Left forelimb (tissue), 1 donor: ENCODE data around the gene PFN3.

ENCODE experiments used
- DNase-seq: peaks from one replicate; pipeline ENCODE4 v3.0.0-alpha.2; 2018; ENCODE audit warnings: low spot score

PFN3 gene

GRCh38 chr5:177437623-177438022 lies 37.2 kb upstream of the PFN3 start:
- no peak for DNase-seq

- no peak for DNase-seq
Observed at GRCh38 chr5:177435847-177436536, 35.5 kb upstream of the PFN3 start.

DNA sequence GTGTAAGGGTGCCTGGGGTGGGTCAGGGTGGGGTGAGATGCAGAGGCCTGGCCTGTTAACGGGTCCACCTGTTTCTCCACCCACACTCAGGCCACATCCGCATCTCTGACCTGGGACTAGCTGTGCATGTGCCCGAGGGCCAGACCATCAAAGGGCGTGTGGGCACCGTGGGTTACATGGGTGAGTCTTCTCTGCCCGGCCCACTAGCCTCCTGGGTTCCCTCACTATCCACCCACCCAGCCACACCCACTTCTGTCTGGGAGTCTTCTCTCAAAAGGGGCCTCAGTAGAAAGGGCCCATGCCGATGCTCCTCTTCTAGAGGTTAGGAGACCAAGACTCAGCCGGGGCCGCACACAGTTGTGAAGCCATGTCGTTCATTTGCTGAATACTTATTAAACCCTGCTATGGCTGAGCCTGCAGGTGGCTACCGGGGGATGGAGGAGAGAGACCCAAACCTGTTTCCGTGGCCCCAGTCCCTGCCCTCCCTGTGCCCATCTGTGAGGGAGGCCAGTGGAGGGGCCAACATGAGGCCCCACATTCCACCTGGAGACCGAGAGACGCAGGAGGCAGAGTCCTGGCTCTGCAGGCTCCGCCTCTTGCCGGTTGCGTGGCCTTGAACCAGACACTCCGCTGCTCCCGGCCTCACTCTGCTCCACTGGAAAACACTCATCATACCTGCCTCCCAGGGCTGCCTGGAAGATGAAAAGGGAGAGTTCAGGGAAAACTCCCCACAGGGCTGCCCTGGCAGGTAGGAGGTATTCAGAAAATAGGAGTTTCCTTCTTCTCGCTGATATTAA lies 34.7 kb upstream of the PFN3 start:
- no peak for DNase-seq

GRCh38 chr5:177434437-177434836 lies 34.0 kb upstream of the PFN3 start:
- DNase-seq = no peak

GRCh38 chr5:177433658-177434217 lies 33.3 kb upstream of the PFN3 start:
- DNase-seq = no peak

DNA sequence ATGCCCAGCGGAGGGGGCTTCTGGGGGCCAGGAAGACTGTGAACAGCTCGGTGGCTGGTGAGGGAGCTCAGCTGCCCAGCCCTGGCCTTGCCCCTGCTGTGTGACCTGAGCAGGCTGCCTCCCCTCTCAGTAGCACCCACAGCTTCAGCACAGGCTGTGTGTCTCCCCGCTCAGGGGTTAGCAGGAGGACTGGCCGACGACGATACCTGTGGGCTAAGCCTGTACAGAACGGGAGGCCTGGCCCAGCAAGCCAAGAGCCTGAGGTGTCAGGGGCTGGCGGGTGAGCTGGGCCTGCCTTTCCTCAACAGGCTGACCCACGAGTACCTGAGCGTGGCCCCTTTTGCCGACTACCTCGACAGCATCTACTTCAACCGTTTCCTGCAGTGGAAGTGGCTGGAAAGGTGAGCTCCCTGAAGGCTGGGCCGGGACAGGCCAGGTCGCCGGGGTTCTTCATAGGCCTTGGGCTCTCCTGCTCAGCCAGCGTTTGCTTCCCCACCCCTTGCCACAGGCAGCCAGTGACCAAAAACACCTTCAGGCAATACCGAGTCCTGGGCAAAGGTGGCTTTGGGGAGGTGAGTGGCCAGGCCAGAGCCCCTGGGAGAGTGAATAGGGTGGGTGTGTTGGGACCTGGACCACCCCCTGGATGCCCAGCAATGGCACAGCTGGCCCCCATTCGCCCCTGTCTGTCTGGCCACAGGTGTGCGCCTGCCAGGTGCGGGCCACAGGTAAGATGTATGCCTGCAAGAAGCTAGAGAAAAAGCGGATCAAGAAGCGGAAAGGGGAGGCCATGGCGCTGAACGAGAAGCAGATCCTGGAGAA lies 32.6 kb upstream of the PFN3 start:
- no peak for DNase-seq

- no peak for DNase-seq
Observed at GRCh38 chr5:177432143-177432838, 31.8 kb upstream of the PFN3 start.

GRCh38 chr5:177431317-177432142 lies 31.1 kb upstream of the PFN3 start:
- DNase-seq = no peak

GRCh38 chr5:177430972-177431316 lies 30.5 kb upstream of the PFN3 start:
- no peak for DNase-seq

- DNase-seq = no peak
Observed at GRCh38 chr5:177430140-177430951, 29.9 kb upstream of the PFN3 start.

- no peak for DNase-seq
Observed at GRCh38 chr5:177429248-177430040, 29.0 kb upstream of the PFN3 start.

DNA sequence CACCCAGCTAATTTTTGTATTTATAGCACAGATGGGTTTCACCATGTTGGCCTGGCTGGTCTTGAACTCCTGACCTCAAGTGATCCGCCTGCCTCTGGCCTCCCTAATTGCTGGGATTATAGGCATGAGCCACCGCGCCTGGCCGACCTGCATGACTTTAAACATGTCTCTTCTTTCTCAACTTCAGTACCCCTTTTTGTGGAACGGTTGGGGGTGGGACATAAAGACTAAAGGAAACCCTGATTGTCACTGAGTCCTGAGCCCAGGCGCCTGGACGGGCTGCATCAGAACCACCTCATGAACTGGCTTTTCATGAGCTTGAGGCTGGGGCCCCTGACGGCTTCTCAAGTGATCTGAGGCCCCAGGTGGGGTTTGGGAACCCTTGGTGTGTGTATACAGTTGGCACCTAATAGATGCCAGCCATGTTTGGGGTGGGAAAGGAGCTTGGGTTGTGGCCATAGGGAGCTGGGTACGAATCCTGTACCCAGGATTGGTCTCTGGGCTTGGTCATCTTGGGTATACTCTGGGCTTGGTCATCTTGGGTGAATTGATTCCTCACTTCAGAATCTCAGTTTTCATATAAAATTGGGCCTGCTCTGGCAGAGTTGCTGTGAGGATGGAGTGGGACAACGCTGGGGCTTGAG lies 28.2 kb upstream of the PFN3 start:
- DNase-seq = no peak

GRCh38 chr5:177427919-177428573 lies 27.6 kb upstream of the PFN3 start:
- no peak for DNase-seq

GRCh38 chr5:177427211-177427822 lies 26.9 kb upstream of the PFN3 start:
- DNase-seq = no peak

DNA sequence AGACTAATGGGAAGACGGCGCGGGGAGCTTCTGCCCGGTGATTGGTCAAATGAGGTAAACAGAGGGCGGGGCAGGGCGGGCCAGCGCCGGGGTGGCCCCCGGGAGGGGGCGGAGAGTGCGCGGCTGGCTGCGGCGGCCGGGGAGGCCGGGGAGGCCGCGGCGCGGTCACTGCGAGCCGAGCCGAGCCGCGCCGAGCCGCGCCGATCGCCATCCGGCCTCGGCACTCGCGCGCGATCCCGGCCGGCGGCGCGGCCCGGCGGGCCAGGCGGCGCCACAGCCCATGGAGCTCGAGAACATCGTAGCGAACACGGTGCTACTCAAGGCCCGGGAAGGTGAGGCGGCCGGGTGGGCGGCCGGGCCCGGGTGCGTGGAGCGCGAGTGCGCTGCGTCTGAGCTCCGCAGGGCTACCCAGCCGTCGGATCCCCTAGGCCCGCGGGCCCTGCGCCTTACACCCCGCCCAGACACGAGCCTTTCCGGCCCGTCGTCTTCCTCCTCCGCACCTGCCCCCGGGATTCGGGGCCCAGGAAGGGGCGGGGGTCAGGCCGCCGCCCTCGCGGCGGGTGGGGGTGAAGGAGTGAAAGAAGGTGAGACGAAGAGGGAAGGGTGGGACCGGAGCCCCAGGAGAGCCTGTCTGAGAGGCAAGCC lies 26.2 kb upstream of the PFN3 start, which contains the start of gene GRK6:
TSS of gene GRK6 (plus strand) at position 111 of the 645 bp plus-strand sequence. CDS start at position 281, 170 bp downstream.
- no peak for DNase-seq

DNA sequence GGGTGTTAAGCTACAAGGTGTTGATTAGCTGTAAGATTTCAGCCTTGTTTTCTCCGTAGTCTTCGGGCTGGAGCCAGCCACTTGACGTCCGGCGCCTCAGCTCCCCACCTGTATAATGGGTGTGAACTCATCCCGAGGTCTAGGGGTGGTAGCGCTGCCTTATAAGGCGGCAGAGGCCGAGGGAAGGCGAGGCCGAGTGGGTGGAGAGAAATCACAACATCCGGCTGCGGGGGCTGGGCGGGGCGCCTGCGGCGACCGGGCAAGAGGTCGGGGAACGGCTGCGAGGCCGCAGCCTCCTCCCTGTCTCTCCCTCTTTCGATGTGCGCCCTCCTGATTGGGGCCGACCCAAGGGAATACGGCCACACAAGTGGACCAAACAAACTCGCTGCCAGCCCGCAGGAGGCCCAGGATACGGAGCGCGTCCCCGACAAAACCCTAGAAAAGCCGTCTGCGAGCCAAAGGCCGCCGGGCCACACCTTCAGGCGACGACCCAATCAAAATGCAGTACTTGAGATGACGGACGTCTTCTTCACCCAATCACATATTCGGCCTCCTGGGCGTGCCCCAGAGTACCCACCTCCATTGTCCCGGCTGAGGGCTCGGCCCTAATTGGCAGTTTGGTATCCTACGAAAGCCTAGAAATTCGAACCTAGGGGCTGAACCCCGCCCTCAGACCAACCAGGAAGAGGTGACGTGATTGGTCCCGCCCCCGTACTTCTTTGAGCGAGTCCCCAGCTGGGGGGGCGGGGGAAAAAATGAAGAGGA lies 25.5 kb upstream of the PFN3 start:
- DNase-seq = peak; percentile 99
